Fibroblast of lung (primary cell): ENCODE measurements around the gene SATL1.

ENCODE experiments used
- CTCF ChIP-seq, 2 donors: IDR thresholded peaks in 1 of 2; conservative IDR thresholded peaks in 1 of 2; 1 replicate in 1 of 2; 2 replicates in 1 of 2; pipeline ENCODE4 v1.5.1; 2011 to 2012; ENCODE audit warnings: low read length in 2 of 2, control low read depth in 1 of 2, inconsistent platforms in 1 of 2, low read depth in 1 of 2, mild to moderate bottlenecking in 1 of 2
- EZH2 ChIP-seq: IDR thresholded peaks from 2 replicates; pipeline ENCODE4 v1.5.1; 2012; ENCODE audit warnings: low read length, control low read depth, mild to moderate bottlenecking; ENCODE audit errors: missing control alignments

- no peak for TF ChIP-seq CTCF (conservative IDR thresholded peaks at IDR 0.05 in 1 of 2, IDR thresholded peaks at IDR 0.05 in 1 of 2; ENCODE audit: low read depth in 1 of 2, low read length in 2 of 2)
- TF ChIP-seq EZH2, result no peak
Measured at GRCh38 chrX:85089321-85089840, 154.2 kb downstream of the SATL1 start.
